Measurements from ENCODE around the gene MRTFA.

GRCh38 chr22:40594346-40594745 lies 42.2 kb downstream of the MRTFA start:
- TF ChIP-seq PKNOX1 (IDR thresholded peaks at IDR 0.05) (no peak), SP1 (IDR thresholded peaks at IDR 0.05) (no peak)
